Epithelial cell of esophagus (primary cell): ENCODE measurements around the gene ZRANB3.

Experiments
- DNase-seq: peaks from one replicate; pipeline ENCODE4 v3.0.0; 2010; ENCODE audit warnings: low read depth
- H3K4me3 ChIP-seq: 2 replicates; pipeline ENCODE4 v1.5.1; 2011; ENCODE audit warnings: mild to moderate bottlenecking, low read length, control low read depth
- CTCF ChIP-seq: IDR thresholded peaks from 2 replicates; pipeline ENCODE4 v1.5.1; 2011; ENCODE audit warnings: low read depth, mild to moderate bottlenecking, low read length, control low read depth, inconsistent platforms; ENCODE audit not compliant: insufficient read depth; ENCODE audit errors: missing control alignments

The ZRANB3 gene

GRCh38 chr2:135163306-135163705, 367.7 kb downstream of the ZRANB3 start:
- no peak for DNase-seq
- TF ChIP-seq CTCF: no peak
- H3K4me3 ChIP-seq: no peak overlapping the region

GRCh38 chr2:135162786-135163185, 368.2 kb downstream of the ZRANB3 start:
- H3K4me3 ChIP-seq: no peak overlapping the region
- TF ChIP-seq CTCF: no peak
- DNase-seq: no peak

- H3K4me3 ChIP-seq: no peak overlapping the region
- peak; percentile 70 for DNase-seq
- TF ChIP-seq CTCF: no peak
Observed at GRCh38 chr2:135162377-135162776, 368.6 kb downstream of the ZRANB3 start.

GRCh38 chr2:135159191-135159590, 371.8 kb downstream of the ZRANB3 start:
- no peak for DNase-seq
- no peak overlapping the region for H3K4me3 ChIP-seq
- TF ChIP-seq CTCF: no peak

- H3K4me3 ChIP-seq: no peak overlapping the region
- TF ChIP-seq CTCF: no peak
- DNase-seq: no peak
Observed at GRCh38 chr2:135157856-135158255, 373.2 kb downstream of the ZRANB3 start.

- H3K4me3 ChIP-seq: no peak overlapping the region
- no peak for DNase-seq
- no peak for TF ChIP-seq CTCF
Observed at GRCh38 chr2:135154962-135155361, 376.1 kb downstream of the ZRANB3 start.

GRCh38 chr2:135152361-135152760, 378.7 kb downstream of the ZRANB3 start:
- H3K4me3 ChIP-seq: no peak overlapping the region
- DNase-seq: no peak
- no peak for TF ChIP-seq CTCF
